ENCODE data around the gene FKBP6.

- TF ChIP-seq CTCF (conservative IDR thresholded peaks at IDR 0.05 in 1 of 2, IDR thresholded peaks at IDR 0.05 in 1 of 2; ENCODE audit: extremely low read depth in 1 of 2, insufficient read depth in 1 of 2, low read depth in 1 of 2, low read length in 2 of 2) (no peak), EZH2 (IDR thresholded peaks at IDR 0.05; ENCODE audit: borderline replicate concordance, low read length) (no peak)
Measured at GRCh38 chr7:73345951-73346350, 18.0 kb downstream of the FKBP6 start.

All from mammary epithelial cell (primary cell).